Measurements from ENCODE around the gene IKZF1. TPM values are rescaled to one million over a fixed set of nuclear protein-coding genes. Genes with fewer than 3 reads are reported as not detected.

The IKZF1 gene
- total and polyA plus RNA-seq, 8 donors = 0.70 to 8.1 (median 1.4) TPM

GRCh38 chr7:50349399-50349798, 44.9 kb downstream of the IKZF1 start:
- Histone ChIP-seq H3K36me3 (no peaks in the 10 kb centered on the region), H3K27me3 (no peaks in the 10 kb centered on the region), H3K9me3 (no peaks in the 10 kb centered on the region), H3K4me3 (no peak overlapping the region), H3K4me1 (no peaks in the 10 kb centered on the region), H3K27ac (no peak overlapping the region)
- no peak for FAIRE-seq
- TF ChIP-seq CTCF (IDR thresholded peaks at IDR 0.05) = no peak
- DNase-seq = no peak
- intact Hi-C loops (cut with DNase I) = no loop called here
- no peak for ATAC-seq
- 80 to 83% methylated on average over 6 of the region's 6 CpGs for WGBS, 2 donors

- H3K4me1 ChIP-seq = no peaks in the 10 kb centered on the region
- H3K4me3 ChIP-seq = no peak overlapping the region
- H3K9me3 ChIP-seq = no peaks in the 10 kb centered on the region
- ATAC-seq (no peak), FAIRE-seq (no peak), DNase-seq (no peak)
- intact Hi-C loops (cut with DNase I) = no loop called here
- H3K27me3 ChIP-seq = no peaks in the 10 kb centered on the region
- 62 to 73% methylated on average over 18 of the region's 18 CpGs for WGBS, 2 donors
- H3K36me3 ChIP-seq = no peaks in the 10 kb centered on the region
- no peak for TF ChIP-seq CTCF (IDR thresholded peaks at IDR 0.05)
- no peak overlapping the region for H3K27ac ChIP-seq
Measured at GRCh38 chr7:50349963-50350944, 45.7 kb downstream of the IKZF1 start.

GRCh38 chr7:50351267-50351666, 46.8 kb downstream of the IKZF1 start:
- intact Hi-C loops (cut with DNase I) = no loop called here

GRCh38 chr7:50352282-50352681, 47.8 kb downstream of the IKZF1 start:
- 63 to 83% methylated on average over 3 of the region's 3 CpGs for WGBS, 2 donors
- Histone ChIP-seq H3K27me3 (no peaks in the 10 kb centered on the region), H3K27ac (no peak overlapping the region), H3K9me3 (no peaks in the 10 kb centered on the region), H3K36me3 (no peaks in the 10 kb centered on the region), H3K4me1 (no peaks in the 10 kb centered on the region), H3K4me3 (no peak overlapping the region)
- no peak for FAIRE-seq
- no peak for ATAC-seq
- intact Hi-C loops (cut with DNase I) = no loop called here
- no peak for TF ChIP-seq CTCF (IDR thresholded peaks at IDR 0.05)
- no peak for DNase-seq

More at GRCh38 chr7:50351267-50351666, 46.8 kb downstream of the IKZF1 start:
- no peaks in the 10 kb centered on the region for H3K27me3 ChIP-seq
- no peaks in the 10 kb centered on the region for H3K36me3 ChIP-seq
- H3K9me3 ChIP-seq = no peaks in the 10 kb centered on the region
- FAIRE-seq (no peak), DNase-seq (no peak), ATAC-seq (no peak)
- no peaks in the 10 kb centered on the region for H3K4me1 ChIP-seq
- no peak for TF ChIP-seq CTCF (IDR thresholded peaks at IDR 0.05)
- WGBS, 2 donors = 57 to 67% methylated on average over 2 of the region's 2 CpGs
- H3K27ac ChIP-seq = no peak overlapping the region
- no peak overlapping the region for H3K4me3 ChIP-seq

- DNase-seq (no peak), ATAC-seq (no peak), FAIRE-seq (no peak)
- 82 to 98% methylated on average over 1 of the region's 1 CpG for WGBS, 2 donors
- no peaks in the 10 kb centered on the region for H3K9me3 ChIP-seq
- H3K27me3 ChIP-seq = no peaks in the 10 kb centered on the region
- no peak overlapping the region for H3K27ac ChIP-seq
- no peaks in the 10 kb centered on the region for H3K36me3 ChIP-seq
- no peaks in the 10 kb centered on the region for H3K4me1 ChIP-seq
- no peak overlapping the region for H3K4me3 ChIP-seq
- TF ChIP-seq CTCF (IDR thresholded peaks at IDR 0.05) = no peak
- intact Hi-C loops (cut with DNase I) = no loop called here
Measured at GRCh38 chr7:50352751-50353150, 48.2 kb downstream of the IKZF1 start.
